Measurements from ENCODE around the gene POP4.

- TF ChIP-seq EP300 (conservative IDR thresholded peaks at IDR 0.05; ENCODE audit: poor library complexity, severe bottlenecking) (no peak), EZH2 (IDR thresholded peaks at IDR 0.05; ENCODE audit: borderline replicate concordance, insufficient read depth, low read length, poor library complexity, severe bottlenecking) (no peak)
- TF ChIP-seq, protein P1, sequence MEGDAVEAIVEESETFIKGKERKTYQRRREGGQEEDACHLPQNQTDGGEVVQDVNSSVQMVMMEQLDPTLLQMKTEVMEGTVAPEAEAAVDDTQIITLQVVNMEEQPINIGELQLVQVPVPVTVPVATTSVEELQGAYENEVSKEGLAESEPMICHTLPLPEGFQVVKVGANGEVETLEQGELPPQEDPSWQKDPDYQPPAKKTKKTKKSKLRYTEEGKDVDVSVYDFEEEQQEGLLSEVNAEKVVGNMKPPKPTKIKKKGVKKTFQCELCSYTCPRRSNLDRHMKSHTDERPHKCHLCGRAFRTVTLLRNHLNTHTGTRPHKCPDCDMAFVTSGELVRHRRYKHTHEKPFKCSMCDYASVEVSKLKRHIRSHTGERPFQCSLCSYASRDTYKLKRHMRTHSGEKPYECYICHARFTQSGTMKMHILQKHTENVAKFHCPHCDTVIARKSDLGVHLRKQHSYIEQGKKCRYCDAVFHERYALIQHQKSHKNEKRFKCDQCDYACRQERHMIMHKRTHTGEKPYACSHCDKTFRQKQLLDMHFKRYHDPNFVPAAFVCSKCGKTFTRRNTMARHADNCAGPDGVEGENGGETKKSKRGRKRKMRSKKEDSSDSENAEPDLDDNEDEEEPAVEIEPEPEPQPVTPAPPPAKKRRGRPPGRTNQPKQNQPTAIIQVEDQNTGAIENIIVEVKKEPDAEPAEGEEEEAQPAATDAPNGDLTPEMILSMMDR (IDR thresholded peaks at IDR 0.05; ENCODE audit: poor library complexity, severe bottlenecking), result no peak
Observed at GRCh38 chr19:29634002-29634401, 27.9 kb downstream of the POP4 start.
